Measurements from ENCODE around the gene ANLN. TPM values are rescaled to one million over a fixed set of nuclear protein-coding genes. Genes with fewer than 3 reads are reported as not detected.

ANLN gene
- total RNA-seq, 1 experiment from 2014 or later: 274 TPM

GRCh38 chr7:36440880-36441279 lies 51.2 kb downstream of the ANLN start:
- Mint-ChIP-seq H3K4me3 (ENCODE audit: low read depth, unreplicated experiment) (no peak overlapping the region), H3K9me3 (ENCODE audit: low read depth, unreplicated experiment) (no peaks in the 10 kb centered on the region), H3K36me3 (ENCODE audit: insufficient read depth, unreplicated experiment) (peaks cover 23% of the 10 kb centered on the region), H3K27ac (ENCODE audit: unreplicated experiment) (no peak overlapping the region), H3K27me3 (ENCODE audit: unreplicated experiment) (no peaks in the 10 kb centered on the region), H3K4me1 (ENCODE audit: low read depth, unreplicated experiment) (no peaks in the 10 kb centered on the region)
- intact Hi-C loops (cut with micrococcal nuclease; ENCODE audit: unreplicated experiment): loop anchor here (1.0 to 2.0 kb wide), 4 partner anchors 14 to 757 kb away; no protein-coding TSS in a partner anchor
- CTCF ChIA-PET: interaction anchor here (1.0 to 1.6 kb wide), 7 partner anchors 30 to 760 kb away, joined by 3 to 9 read pairs (median 5); no protein-coding TSS in a partner anchor
- no peak for TF ChIP-seq CTCF (IDR thresholded peaks at IDR 0.05; ENCODE audit: unreplicated experiment)
- no TSS peak for BruUV-seq (replicated peaks)
- DNase-seq: no peak

- Mint-ChIP-seq H3K27me3 (ENCODE audit: unreplicated experiment) (no peaks in the 10 kb centered on the region), H3K36me3 (ENCODE audit: insufficient read depth, unreplicated experiment) (peaks cover 29% of the 10 kb centered on the region), H3K27ac (ENCODE audit: unreplicated experiment) (no peak overlapping the region), H3K9me3 (ENCODE audit: low read depth, unreplicated experiment) (no peaks in the 10 kb centered on the region), H3K4me3 (ENCODE audit: low read depth, unreplicated experiment) (no peak overlapping the region), H3K4me1 (ENCODE audit: low read depth, unreplicated experiment) (no peaks in the 10 kb centered on the region)
- BruUV-seq (replicated peaks): no TSS peak
- intact Hi-C loops (cut with micrococcal nuclease; ENCODE audit: unreplicated experiment): loop anchor here (1.0 to 2.0 kb wide), 4 partner anchors 15 to 757 kb away; no protein-coding TSS in a partner anchor
- TF ChIP-seq CTCF (IDR thresholded peaks at IDR 0.05; ENCODE audit: unreplicated experiment): peak; percentile 5
- CTCF ChIA-PET: interaction anchor here (0.5 to 1.6 kb wide), 10 partner anchors 16 to 760 kb away, joined by 3 to 9 read pairs (median 4); no protein-coding TSS in a partner anchor
- no peak for DNase-seq
Observed at GRCh38 chr7:36441344-36442022, 51.8 kb downstream of the ANLN start.

GRCh38 chr7:36448781-36449379 lies 59.2 kb downstream of the ANLN start:
- no TSS peak for BruUV-seq (replicated peaks)
- H3K27ac Mint-ChIP-seq (ENCODE audit: unreplicated experiment): peak overlapping the region; percentile 71
- CTCF ChIA-PET: no interaction called here

DNA sequence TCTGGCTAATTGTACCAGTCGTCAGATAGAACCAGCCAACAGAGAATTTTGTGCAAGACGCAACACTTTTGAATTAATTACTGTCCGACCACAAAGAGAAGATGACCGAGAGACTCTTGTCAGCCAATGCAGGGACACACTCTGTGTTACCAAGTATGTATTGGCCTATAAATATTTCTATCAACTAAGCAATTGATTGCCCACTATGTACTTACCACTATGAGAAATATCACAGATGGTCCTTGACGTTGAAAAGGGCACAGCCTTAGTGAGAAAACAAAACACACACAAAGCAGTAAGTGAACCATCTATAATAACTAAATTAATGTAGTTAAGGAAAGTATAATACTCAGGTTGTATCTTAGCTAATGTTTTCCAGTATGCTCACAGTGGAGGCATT lies 60.0 kb downstream of the ANLN start:
- Mint-ChIP-seq H3K27me3 (ENCODE audit: unreplicated experiment) (no peaks in the 10 kb centered on the region), H3K9me3 (ENCODE audit: low read depth, unreplicated experiment) (no peaks in the 10 kb centered on the region), H3K4me1 (ENCODE audit: low read depth, unreplicated experiment) (peaks cover 14% of the 10 kb centered on the region), H3K36me3 (ENCODE audit: insufficient read depth, unreplicated experiment) (peaks cover 62% of the 10 kb centered on the region), H3K4me3 (ENCODE audit: low read depth, unreplicated experiment) (no peak overlapping the region), H3K27ac (ENCODE audit: unreplicated experiment) (no peak overlapping the region)
- no peak for DNase-seq
- no TSS peak for BruUV-seq (replicated peaks)
- TF ChIP-seq CTCF (IDR thresholded peaks at IDR 0.05; ENCODE audit: unreplicated experiment): no peak
- intact Hi-C loops (cut with micrococcal nuclease; ENCODE audit: unreplicated experiment): no loop called here
- CTCF ChIA-PET: no interaction called here

More at GRCh38 chr7:36448781-36449379, 59.2 kb downstream of the ANLN start:
- H3K36me3 Mint-ChIP-seq (ENCODE audit: insufficient read depth, unreplicated experiment): peaks cover 57% of the 10 kb centered on the region
- H3K9me3 Mint-ChIP-seq (ENCODE audit: low read depth, unreplicated experiment): no peaks in the 10 kb centered on the region
- H3K27me3 Mint-ChIP-seq (ENCODE audit: unreplicated experiment): no peaks in the 10 kb centered on the region
- peaks cover 14% of the 10 kb centered on the region for H3K4me1 Mint-ChIP-seq (ENCODE audit: low read depth, unreplicated experiment)
- intact Hi-C loops (cut with micrococcal nuclease; ENCODE audit: unreplicated experiment): no loop called here
- TF ChIP-seq CTCF (IDR thresholded peaks at IDR 0.05; ENCODE audit: unreplicated experiment): no peak
- no peak for DNase-seq
- no peak overlapping the region for H3K4me3 Mint-ChIP-seq (ENCODE audit: low read depth, unreplicated experiment)
